Panc1 (cell line): ENCODE results near the gene MAGI2. TPM values are rescaled to one million over a fixed set of nuclear protein-coding genes. Genes with fewer than 3 reads are reported as not detected.

Experiments used
- ATAC-seq: fragments of 200-7000 bp; cut with Tn5 transposase; 2 replicates; pipeline ENCODE4 v1.9.1; 2020; ENCODE audit warnings: mild to moderate bottlenecking, moderate library complexity
- BruUV-seq: library from RNA; stranded (reverse); fragments of 400-500 nt; replicated peaks from 2 replicates; lab custom pipeline; 2021; lab: Mats Ljungman, UMichigan
- CTCF ChIA-PET: fragments of 300-600 bp; sonication (Branson Sonifier 250); formaldehyde crosslinking; loops from one replicate; lab custom pipeline; 2022; ENCODE audit warnings: antibody characterized with exemption; lab: Charles Lee
- POLR2A ChIA-PET: fragments of 300-600 bp; sonication (Branson Sonifier 250); formaldehyde crosslinking; loops from one replicate; lab custom pipeline; 2022; ENCODE audit warnings: antibody characterized with exemption; lab: Charles Lee
- DNase-seq: peaks from one replicate; pipeline ENCODE4 v3.0.0-alpha.2; 2010; ENCODE audit warnings: low read depth, low spot score
- H3K27ac ChIP-seq: 2 replicates; pipeline ENCODE4 v1.5.1; 2011; ENCODE audit warnings: mild to moderate bottlenecking, low read length, inconsistent platforms
- H3K27me3 ChIP-seq: fragments of 200-500 bp; sonication (Bioruptor generic); 2 replicates; pipeline ENCODE4 v1.6.0; 2014; ENCODE audit warnings: low read length, inconsistent platforms; ENCODE audit not compliant: control insufficient read depth, insufficient read depth
- H3K36me3 ChIP-seq: fragments of 200-500 bp; sonication (Bioruptor generic); 2 replicates; pipeline ENCODE4 v1.5.1; 2014; ENCODE audit warnings: inconsistent platforms, mild to moderate bottlenecking, low read length, moderate library complexity; ENCODE audit not compliant: control insufficient read depth, insufficient read depth
- H3K4me1 ChIP-seq: 2 replicates; pipeline ENCODE4 v1.5.1; 2011; ENCODE audit warnings: inconsistent platforms, mild to moderate bottlenecking, low read length, moderate library complexity; ENCODE audit not compliant: control insufficient read depth, insufficient read depth
- H3K4me3 ChIP-seq, 2 experiments: 2 replicates each; pipeline ENCODE4 v1.5.1; 2011 to 2012; ENCODE audit warnings: low read depth in 2 of 2, low read length in 2 of 2, mild to moderate bottlenecking in 2 of 2, inconsistent platforms in 1 of 2, moderate library complexity in 1 of 2
- H3K9me3 ChIP-seq: fragments of 200-500 bp; sonication (Bioruptor generic); 2 replicates; pipeline ENCODE4 v1.5.1; 2014; ENCODE audit warnings: low read depth, mild to moderate bottlenecking, inconsistent platforms, low read length, moderate library complexity; ENCODE audit not compliant: control insufficient read depth, insufficient read depth
- POLR2AphosphoS5 ChIP-seq: IDR thresholded peaks from 2 replicates; pipeline ENCODE4 v1.6.1; 2012; ENCODE audit warnings: mild to moderate bottlenecking, low read depth, low read length, moderate library complexity
- SIN3A ChIP-seq: IDR thresholded peaks from 2 replicates; pipeline ENCODE4 v1.6.1; 2012; ENCODE audit warnings: low read depth, mild to moderate bottlenecking, low read length, moderate library complexity, borderline replicate concordance; ENCODE audit not compliant: insufficient read depth
- TCF7L2 ChIP-seq: IDR thresholded peaks from 2 replicates; pipeline ENCODE4 v1.6.1; 2011; ENCODE audit warnings: mild to moderate bottlenecking, low read depth, low read length, inconsistent platforms
- in situ Hi-C: cut with HindIII; loops from 2 replicates; pipeline ENCODE4 v1.10.0; 2016; ENCODE audit warnings: low sequenced_read_pairs, low pct_unique_long_range_greater_than_20kb
- intact Hi-C: fragments of 100-400 bp; cut with micrococcal nuclease; formaldehyde crosslinking; loops from one replicate; pipeline ENCODE4 v1.10.0; 2022; ENCODE audit not compliant: unreplicated experiment
- total RNA-seq: library from RNA; stranded (reverse); gene quantifications from one replicate; pipeline ENCODE4 v1.2.1, GENCODE V29; 2021; ENCODE audit not compliant: unreplicated experiment
- TF ChIP-seq, protein P1 (sequence below): fragments of 450-650 bp; IDR thresholded peaks from 2 replicates; pipeline ENCODE4 v1.5.1; 2017; ENCODE audit warnings: mild to moderate bottlenecking
- TF ChIP-seq, protein P2 (sequence below), 2 experiments: IDR thresholded peaks; 2 replicates each; pipeline ENCODE4 v1.6.1; 2011 to 2012; ENCODE audit warnings: low read depth in 2 of 2, control low read depth in 1 of 2, low read length in 1 of 2, mild to moderate bottlenecking in 1 of 2, moderate library complexity in 1 of 2; ENCODE audit not compliant: insufficient read depth in 1 of 2

The MAGI2 gene
- total RNA-seq, 1 experiment from 2014 or later, result 5.4 TPM

DNA sequence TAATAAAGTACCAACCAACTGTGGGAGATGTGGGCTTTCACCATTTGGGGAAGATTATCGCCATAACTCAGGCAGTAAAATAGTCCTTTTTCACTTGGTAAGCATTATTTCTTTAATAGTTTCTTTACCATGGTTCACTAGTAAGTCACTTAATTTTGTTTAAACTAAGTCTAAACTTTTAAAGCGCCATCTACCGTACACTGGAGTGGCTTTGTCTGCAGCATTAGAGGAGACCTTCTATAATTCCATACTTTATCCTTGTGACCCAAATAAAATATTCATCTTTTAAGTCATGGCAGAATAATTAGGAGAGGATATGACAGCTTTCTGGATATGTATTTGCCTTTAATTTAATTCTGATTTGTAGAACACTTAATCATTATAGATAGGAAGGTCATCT, 468.0 kb downstream of the MAGI2 start:
- no peaks in the 10 kb centered on the region for H3K36me3 ChIP-seq
- in situ Hi-C loops, result no loop called here
- TF ChIP-seq, protein P1, sequence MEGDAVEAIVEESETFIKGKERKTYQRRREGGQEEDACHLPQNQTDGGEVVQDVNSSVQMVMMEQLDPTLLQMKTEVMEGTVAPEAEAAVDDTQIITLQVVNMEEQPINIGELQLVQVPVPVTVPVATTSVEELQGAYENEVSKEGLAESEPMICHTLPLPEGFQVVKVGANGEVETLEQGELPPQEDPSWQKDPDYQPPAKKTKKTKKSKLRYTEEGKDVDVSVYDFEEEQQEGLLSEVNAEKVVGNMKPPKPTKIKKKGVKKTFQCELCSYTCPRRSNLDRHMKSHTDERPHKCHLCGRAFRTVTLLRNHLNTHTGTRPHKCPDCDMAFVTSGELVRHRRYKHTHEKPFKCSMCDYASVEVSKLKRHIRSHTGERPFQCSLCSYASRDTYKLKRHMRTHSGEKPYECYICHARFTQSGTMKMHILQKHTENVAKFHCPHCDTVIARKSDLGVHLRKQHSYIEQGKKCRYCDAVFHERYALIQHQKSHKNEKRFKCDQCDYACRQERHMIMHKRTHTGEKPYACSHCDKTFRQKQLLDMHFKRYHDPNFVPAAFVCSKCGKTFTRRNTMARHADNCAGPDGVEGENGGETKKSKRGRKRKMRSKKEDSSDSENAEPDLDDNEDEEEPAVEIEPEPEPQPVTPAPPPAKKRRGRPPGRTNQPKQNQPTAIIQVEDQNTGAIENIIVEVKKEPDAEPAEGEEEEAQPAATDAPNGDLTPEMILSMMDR, result peak; percentile 11; the same call in 1 of the 2 replicates
- TF ChIP-seq TCF7L2, result no peak
- CTCF ChIA-PET, result no interaction called here
- no peaks in the 10 kb centered on the region for H3K9me3 ChIP-seq
- H3K27ac ChIP-seq, result no peak overlapping the region
- no peaks in the 10 kb centered on the region for H3K27me3 ChIP-seq
- DNase-seq (no peak), ATAC-seq (no peak)
- intact Hi-C loops, result no loop called here
- POLR2A ChIA-PET, result no interaction called here
- H3K4me1 ChIP-seq, result no peaks in the 10 kb centered on the region
- no TSS peak for BruUV-seq
- no peak overlapping the region for H3K4me3 ChIP-seq

DNA sequence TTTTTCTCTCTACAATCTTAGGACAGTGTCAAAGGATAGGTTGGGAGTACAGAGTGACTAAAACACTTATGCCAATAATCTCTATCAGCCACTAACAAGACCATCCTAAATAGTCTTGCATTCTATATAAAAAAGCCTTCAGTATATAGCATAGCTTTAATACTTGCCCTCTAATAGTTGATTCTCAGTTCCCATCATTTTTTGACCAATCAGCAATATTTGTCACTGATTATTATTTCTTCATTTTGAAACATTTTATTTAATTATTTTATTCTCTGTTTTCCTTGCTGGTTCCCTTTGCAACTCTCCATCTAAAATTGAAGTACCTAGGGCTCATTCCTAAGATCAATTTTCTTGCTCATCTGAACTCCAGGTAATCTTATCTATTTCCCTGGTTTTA, 470.0 kb downstream of the MAGI2 start:
- ATAC-seq (no peak), DNase-seq (no peak)
- Histone ChIP-seq H3K4me1 (no peaks in the 10 kb centered on the region), H3K27ac (no peak overlapping the region), H3K27me3 (no peaks in the 10 kb centered on the region), H3K4me3 (no peak overlapping the region), H3K9me3 (no peaks in the 10 kb centered on the region), H3K36me3 (no peaks in the 10 kb centered on the region)
- intact Hi-C loops (no loop called here), in situ Hi-C loops (no loop called here)
- TF ChIP-seq, protein P2, sequence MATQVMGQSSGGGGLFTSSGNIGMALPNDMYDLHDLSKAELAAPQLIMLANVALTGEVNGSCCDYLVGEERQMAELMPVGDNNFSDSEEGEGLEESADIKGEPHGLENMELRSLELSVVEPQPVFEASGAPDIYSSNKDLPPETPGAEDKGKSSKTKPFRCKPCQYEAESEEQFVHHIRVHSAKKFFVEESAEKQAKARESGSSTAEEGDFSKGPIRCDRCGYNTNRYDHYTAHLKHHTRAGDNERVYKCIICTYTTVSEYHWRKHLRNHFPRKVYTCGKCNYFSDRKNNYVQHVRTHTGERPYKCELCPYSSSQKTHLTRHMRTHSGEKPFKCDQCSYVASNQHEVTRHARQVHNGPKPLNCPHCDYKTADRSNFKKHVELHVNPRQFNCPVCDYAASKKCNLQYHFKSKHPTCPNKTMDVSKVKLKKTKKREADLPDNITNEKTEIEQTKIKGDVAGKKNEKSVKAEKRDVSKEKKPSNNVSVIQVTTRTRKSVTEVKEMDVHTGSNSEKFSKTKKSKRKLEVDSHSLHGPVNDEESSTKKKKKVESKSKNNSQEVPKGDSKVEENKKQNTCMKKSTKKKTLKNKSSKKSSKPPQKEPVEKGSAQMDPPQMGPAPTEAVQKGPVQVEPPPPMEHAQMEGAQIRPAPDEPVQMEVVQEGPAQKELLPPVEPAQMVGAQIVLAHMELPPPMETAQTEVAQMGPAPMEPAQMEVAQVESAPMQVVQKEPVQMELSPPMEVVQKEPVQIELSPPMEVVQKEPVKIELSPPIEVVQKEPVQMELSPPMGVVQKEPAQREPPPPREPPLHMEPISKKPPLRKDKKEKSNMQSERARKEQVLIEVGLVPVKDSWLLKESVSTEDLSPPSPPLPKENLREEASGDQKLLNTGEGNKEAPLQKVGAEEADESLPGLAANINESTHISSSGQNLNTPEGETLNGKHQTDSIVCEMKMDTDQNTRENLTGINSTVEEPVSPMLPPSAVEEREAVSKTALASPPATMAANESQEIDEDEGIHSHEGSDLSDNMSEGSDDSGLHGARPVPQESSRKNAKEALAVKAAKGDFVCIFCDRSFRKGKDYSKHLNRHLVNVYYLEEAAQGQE (IDR thresholded peaks at IDR 0.05; ENCODE audit: insufficient read depth in 1 of 2, low read depth in 2 of 2, low read length in 1 of 2), result no peak
- no peak for TF ChIP-seq SIN3A
- TF ChIP-seq TCF7L2, result no peak
- TF ChIP-seq, protein P1, result no peak
- no peak for TF ChIP-seq POLR2AphosphoS5
- ChIA-PET CTCF (no interaction called here), POLR2A (no interaction called here)
- no TSS peak for BruUV-seq
